GM19043 (cell line): ENCODE data around the gene CDH6.

Experiments used
- ATAC-seq: cut with Tn5 transposase; IDR thresholded peaks from one replicate; pipeline ENCODE4 v1.9.1; 2021; ENCODE audit warnings: low read depth; ENCODE audit not compliant: unreplicated experiment

The CDH6 gene

GRCh38 chr5:31364881-31365636 is 171.6 kb downstream of the CDH6 start:
- ATAC-seq, result no peak

GRCh38 chr5:31365776-31366175 is 172.3 kb downstream of the CDH6 start:
- no peak for ATAC-seq

DNA sequence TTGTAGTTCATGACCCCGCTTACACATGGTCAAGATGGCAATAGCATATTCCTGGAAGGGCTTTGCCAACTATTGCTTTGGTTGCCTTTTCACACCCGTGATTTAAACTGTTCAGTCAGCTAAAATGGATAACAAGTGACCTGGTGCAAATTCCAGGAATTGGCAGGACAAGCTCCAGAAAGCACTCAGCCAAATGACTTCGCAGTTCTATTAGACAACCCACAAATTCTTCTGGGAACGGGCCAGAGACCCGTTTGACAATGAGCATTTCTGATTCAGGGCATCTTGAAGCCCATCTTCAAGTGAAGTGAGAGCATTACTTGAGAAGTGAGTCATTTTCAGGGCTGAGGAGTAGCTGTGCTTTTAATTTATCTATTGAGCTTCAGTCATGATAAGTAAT is 173.5 kb downstream of the CDH6 start:
- no peak for ATAC-seq

DNA sequence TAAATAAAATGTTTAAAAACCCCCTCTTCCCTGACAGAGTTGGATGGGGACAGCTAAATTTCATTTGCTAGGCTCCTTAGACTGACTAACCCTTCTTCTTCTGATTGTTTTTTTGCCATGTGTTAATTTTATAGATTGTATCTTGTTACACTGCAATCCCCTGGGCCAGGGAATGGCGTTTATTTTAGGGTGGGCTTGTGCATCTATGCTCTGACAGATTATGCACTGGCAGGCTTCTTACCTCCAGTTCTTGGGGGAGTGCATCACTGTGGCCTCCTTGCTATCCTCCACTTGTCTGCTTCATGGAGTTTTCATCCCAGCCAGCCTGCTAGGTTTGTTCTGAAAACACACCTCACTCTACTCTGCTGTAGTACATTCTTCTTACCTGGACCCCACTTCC is 178.6 kb downstream of the CDH6 start:
- ATAC-seq, result no peak

- ATAC-seq, result no peak
These were observed 182.7 kb downstream of the CDH6 start for GRCh38 chr5:31375999-31376720.

GRCh38 chr5:31377274-31377946 is 183.9 kb downstream of the CDH6 start:
- ATAC-seq, result no peak

DNA sequence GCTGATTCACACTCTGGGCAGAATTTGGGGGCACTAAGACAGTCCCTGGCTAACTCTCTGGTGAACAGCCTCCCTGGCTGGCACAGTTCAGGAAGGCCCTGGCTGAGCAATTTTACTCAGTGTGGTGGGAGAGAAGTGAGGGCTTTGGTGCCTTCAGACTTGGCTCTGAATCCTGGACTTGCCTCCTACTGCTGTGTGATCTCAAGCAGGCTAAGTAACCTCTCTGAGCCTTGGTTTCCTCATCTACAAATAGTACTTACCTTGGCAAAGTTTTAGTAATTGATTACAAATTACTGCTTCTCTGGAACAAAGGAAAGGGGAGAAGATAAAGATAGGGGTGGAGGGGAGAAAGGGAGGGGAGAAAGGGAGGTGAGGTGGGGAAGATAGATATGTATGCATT is 184.7 kb downstream of the CDH6 start:
- ATAC-seq, result no peak
